Measurements from ENCODE around the gene CARD11.
"Not testable (repeated sequence)": the region's sequence is repeated elsewhere in the genome, so short reads cannot be mapped to it uniquely, and the experiment has no call there.

CARD11 gene

GRCh38 chr7:2924866-2925840, 118.5 kb downstream of the CARD11 start:
- no peak for DNase-seq (ENCODE audit: low read depth)

- no peak for DNase-seq (ENCODE audit: low read depth)
Measured at GRCh38 chr7:2923886-2924574, 119.6 kb downstream of the CARD11 start.

GRCh38 chr7:2923291-2923781, 120.3 kb downstream of the CARD11 start:
- DNase-seq (ENCODE audit: low read depth), result no peak

- DNase-seq (ENCODE audit: low read depth), result no peak
Measured at GRCh38 chr7:2922866-2923265, 120.8 kb downstream of the CARD11 start.

- no peak for DNase-seq (ENCODE audit: low read depth)
Measured at GRCh38 chr7:2922348-2922691, 121.3 kb downstream of the CARD11 start.

GRCh38 chr7:2921653-2922347, 121.9 kb downstream of the CARD11 start:
- peak; percentile 17 for DNase-seq (ENCODE audit: low read depth)

- no peak for DNase-seq (ENCODE audit: low read depth)
Measured at GRCh38 chr7:2920956-2921652, 122.6 kb downstream of the CARD11 start.

- not testable (repeated sequence) for DNase-seq (ENCODE audit: low read depth)
Measured at GRCh38 chr7:2920480-2920879, 123.2 kb downstream of the CARD11 start.

- DNase-seq (ENCODE audit: low read depth), result no peak
Measured at GRCh38 chr7:2920041-2920440, 123.6 kb downstream of the CARD11 start.

GRCh38 chr7:2919256-2919655, 124.4 kb downstream of the CARD11 start:
- DNase-seq (ENCODE audit: low read depth), result no peak

- no peak for DNase-seq (ENCODE audit: low read depth)
Measured at GRCh38 chr7:2918406-2918805, 125.3 kb downstream of the CARD11 start.

- no peak for DNase-seq (ENCODE audit: low read depth)
Measured at GRCh38 chr7:2915023-2915422, 128.6 kb downstream of the CARD11 start.

- DNase-seq (ENCODE audit: low read depth), result no peak
Measured at GRCh38 chr7:2913760-2914387, 129.8 kb downstream of the CARD11 start.

GRCh38 chr7:2912684-2913439, 130.8 kb downstream of the CARD11 start:
- no peak for DNase-seq (ENCODE audit: low read depth)

- DNase-seq (ENCODE audit: low read depth), result no peak
Measured at GRCh38 chr7:2911466-2911865, 132.2 kb downstream of the CARD11 start.

- DNase-seq (ENCODE audit: low read depth), result no peak
Measured at GRCh38 chr7:2909471-2910039, 134.1 kb downstream of the CARD11 start.

- DNase-seq (ENCODE audit: low read depth), result no peak
Measured at GRCh38 chr7:2909043-2909442, 134.6 kb downstream of the CARD11 start.

- no peak for DNase-seq (ENCODE audit: low read depth)
Measured at GRCh38 chr7:2908103-2908683, 135.5 kb downstream of the CARD11 start.

GRCh38 chr7:2906197-2906931, 137.3 kb downstream of the CARD11 start:
- no peak for DNase-seq (ENCODE audit: low read depth)
